ENCODE measurements around the gene POU2F2. TPM values are rescaled to one million over a fixed set of nuclear protein-coding genes. Genes with fewer than 3 reads are reported as not detected.

The POU2F2 gene
- polyA plus RNA-seq, 1 experiment, result 2.2 TPM

- ChIA-PET POLR2A (no interaction called here), CTCF (no interaction called here)
- peaks cover 63% of the 10 kb centered on the region for H3K27me3 ChIP-seq (ENCODE audit: control insufficient read depth, insufficient read depth, low read length)
- H3K4me3 ChIP-seq (ENCODE audit: low read depth, low read length), result no peak overlapping the region
- DNase-seq (ENCODE audit: low read depth), result no peak
- no peaks in the 10 kb centered on the region for H3K36me3 ChIP-seq (ENCODE audit: control insufficient read depth, insufficient read depth, low read length)
- TF ChIP-seq CTCF (IDR thresholded peaks at IDR 0.05; ENCODE audit: insufficient read depth, low read depth, low read length), result no peak
Observed at GRCh38 chr19:42156571-42156970, 24.3 kb upstream of the POU2F2 start.

- CTCF ChIA-PET, result no interaction called here
- POLR2A ChIA-PET, result no interaction called here
- TF ChIP-seq CTCF (IDR thresholded peaks at IDR 0.05; ENCODE audit: insufficient read depth, low read depth, low read length), result no peak
- H3K36me3 ChIP-seq (ENCODE audit: control insufficient read depth, insufficient read depth, low read length), result no peaks in the 10 kb centered on the region
- no peak for DNase-seq (ENCODE audit: low read depth)
- H3K4me3 ChIP-seq (ENCODE audit: low read depth, low read length), result no peak overlapping the region
- H3K27me3 ChIP-seq (ENCODE audit: control insufficient read depth, insufficient read depth, low read length), result peaks cover 61% of the 10 kb centered on the region
Observed at GRCh38 chr19:42155796-42156195, 23.6 kb upstream of the POU2F2 start.

- CTCF ChIA-PET, result no interaction called here
- no peak for DNase-seq (ENCODE audit: low read depth)
Observed at GRCh38 chr19:42154471-42155323, 22.5 kb upstream of the POU2F2 start.

DNA sequence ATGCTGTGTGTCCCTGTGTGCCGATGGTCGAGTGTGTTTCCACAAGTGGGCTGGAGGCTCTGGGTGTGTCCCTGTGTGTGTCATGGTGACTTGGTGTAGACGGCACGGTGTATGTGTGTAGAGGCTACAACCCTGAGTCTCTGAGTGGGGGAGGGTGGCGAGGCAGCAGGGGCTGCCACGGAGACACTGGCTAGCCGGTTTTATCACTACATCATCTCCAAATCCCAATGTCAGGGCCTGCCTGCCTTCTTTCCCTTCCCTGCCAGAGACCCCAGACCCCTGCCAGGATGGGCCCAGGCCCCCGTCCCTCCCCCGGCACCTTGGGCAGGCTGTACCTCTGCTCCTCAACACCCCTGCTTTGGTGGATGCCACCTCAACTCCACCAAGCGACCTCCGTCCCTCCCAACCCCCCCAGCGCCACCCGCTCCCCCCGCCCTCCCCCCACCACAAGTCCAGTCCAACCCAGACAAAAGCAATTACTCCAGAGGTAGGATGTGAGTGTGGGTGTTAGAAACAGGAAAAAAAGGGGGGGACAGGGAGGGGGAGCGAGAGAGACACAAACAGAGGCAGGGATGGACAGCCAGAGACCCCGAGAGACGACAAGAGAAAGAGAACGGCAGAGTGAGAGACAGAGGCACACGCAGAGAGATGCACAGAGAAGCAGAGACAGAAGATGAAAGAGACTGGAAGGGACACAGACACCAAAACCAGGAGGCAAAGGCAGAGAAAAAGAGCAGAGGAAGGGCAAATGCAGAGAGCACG, 21.6 kb upstream of the POU2F2 start:
- no peak for DNase-seq (ENCODE audit: low read depth)
- ChIA-PET POLR2A (no interaction called here), CTCF (no interaction called here)
- Histone ChIP-seq H3K27me3 (ENCODE audit: control insufficient read depth, insufficient read depth, low read length) (peaks cover 62% of the 10 kb centered on the region), H3K36me3 (ENCODE audit: control insufficient read depth, insufficient read depth, low read length) (no peaks in the 10 kb centered on the region), H3K4me3 (ENCODE audit: low read depth, low read length) (no peak overlapping the region)
- no peak for TF ChIP-seq CTCF (IDR thresholded peaks at IDR 0.05; ENCODE audit: insufficient read depth, low read depth, low read length)

More at GRCh38 chr19:42154471-42155323, 22.5 kb upstream of the POU2F2 start:
- no peak for TF ChIP-seq CTCF (IDR thresholded peaks at IDR 0.05; ENCODE audit: insufficient read depth, low read depth, low read length)
- H3K36me3 ChIP-seq (ENCODE audit: control insufficient read depth, insufficient read depth, low read length), result no peaks in the 10 kb centered on the region
- POLR2A ChIA-PET, result no interaction called here
- peaks cover 63% of the 10 kb centered on the region for H3K27me3 ChIP-seq (ENCODE audit: control insufficient read depth, insufficient read depth, low read length)
- no peak overlapping the region for H3K4me3 ChIP-seq (ENCODE audit: low read depth, low read length)

- ChIA-PET CTCF (no interaction called here), POLR2A (no interaction called here)
- DNase-seq (ENCODE audit: low read depth), result no peak
- TF ChIP-seq CTCF (IDR thresholded peaks at IDR 0.05; ENCODE audit: insufficient read depth, low read depth, low read length), result no peak
- Histone ChIP-seq H3K4me3 (ENCODE audit: low read depth, low read length) (no peak overlapping the region), H3K36me3 (ENCODE audit: control insufficient read depth, insufficient read depth, low read length) (no peaks in the 10 kb centered on the region), H3K27me3 (ENCODE audit: control insufficient read depth, insufficient read depth, low read length) (peaks cover 62% of the 10 kb centered on the region)
Observed at GRCh38 chr19:42152910-42153671, 20.8 kb upstream of the POU2F2 start.

Measured in BJ (cell line).